GM12878 (cell line): Measurements from ENCODE around the gene DDX49.

Source experiments
- ATF7 ChIP-seq: fragments of 450-650 bp; IDR thresholded peaks from 2 replicates; pipeline ENCODE4 v1.6.1; 2016; ENCODE audit warnings: low read depth, mild to moderate bottlenecking
- CEBPB ChIP-seq, 2 experiments: fragments of 150-350 bp in 1 of 2; IDR thresholded peaks; 2 replicates each; pipeline ENCODE4 v1.6.1; 2012 to 2014; ENCODE audit warnings: low read depth in 2 of 2, low read length in 2 of 2, borderline replicate concordance in 1 of 2, inconsistent platforms in 1 of 2
- CEBPZ ChIP-seq: fragments of 150-350 bp; IDR thresholded peaks from 2 replicates; pipeline ENCODE4 v1.6.1; 2016; ENCODE audit warnings: low read depth, low read length
- EED ChIP-seq: sonication (generic); IDR thresholded peaks from 2 replicates; pipeline ENCODE4 v1.6.1; 2016; ENCODE audit warnings: antibody characterized with exemption, low read depth
- POLR2A ChIP-seq: IDR thresholded peaks from 2 replicates; pipeline ENCODE4 v1.6.1; 2011; ENCODE audit warnings: low read depth, mild to moderate bottlenecking, low read length
- POLR2AphosphoS5 ChIP-seq: IDR thresholded peaks from 2 replicates; pipeline ENCODE4 v1.6.1; 2011; ENCODE audit warnings: mild to moderate bottlenecking, low read length, inconsistent platforms
- STAT1 ChIP-seq: fragments of 450-650 bp; conservative IDR thresholded peaks from 2 replicates; pipeline ENCODE4 v1.6.1; 2014; ENCODE audit warnings: antibody characterized with exemption, mild to moderate bottlenecking
- STAT3 ChIP-seq: IDR thresholded peaks from 2 replicates; pipeline ENCODE4 v1.6.1; 2011; ENCODE audit warnings: low read depth, low read length, improper control_type of control experiment
- USF2 ChIP-seq: IDR thresholded peaks from 2 replicates; pipeline ENCODE4 v1.6.1; 2011; ENCODE audit warnings: low read depth, low read length, improper control_type of control experiment, borderline replicate concordance
- ZNF384 ChIP-seq: IDR thresholded peaks from 2 replicates; pipeline ENCODE4 v1.6.1; 2012; ENCODE audit warnings: low read depth, mild to moderate bottlenecking, low read length, improper control_type of control experiment, borderline replicate concordance
- ZZZ3 ChIP-seq: IDR thresholded peaks from 2 replicates; pipeline ENCODE4 v1.6.1; 2011; ENCODE audit warnings: low read depth; ENCODE audit not compliant: control insufficient read depth, insufficient read length

GRCh38 chr19:18879579-18880373 is 39.7 kb upstream of the DDX49 start:
- TF ChIP-seq POLR2A (no peak), STAT3 (no peak), EED (no peak), ZNF384 (no peak), ATF7 (no peak), STAT1 (no peak), POLR2AphosphoS5 (no peak), CEBPB (IDR thresholded peaks at IDR 0.05; ENCODE audit: borderline replicate concordance in 1 of 2, low read depth in 2 of 2, low read length in 2 of 2) (no peak), ZZZ3 (no peak), USF2 (no peak), CEBPZ (no peak)
